Jurkat, Clone E6-1 (cell line): Measurements from ENCODE around the gene SSTR5.

ENCODE experiments used
- DNase-seq: peaks from one replicate; pipeline ENCODE4 v3.0.0-alpha.2; 2011; ENCODE audit warnings: low read depth, low spot score
- H3K4me3 ChIP-seq: 2 replicates; pipeline ENCODE4 v1.5.1; 2011; ENCODE audit warnings: mild to moderate bottlenecking, low read length, control low read depth, moderate library complexity

SSTR5 gene

GRCh38 chr16:1097800-1098199 lies 25.3 kb downstream of the SSTR5 start:
- no peak overlapping the region for H3K4me3 ChIP-seq
- no peak for DNase-seq

DNA sequence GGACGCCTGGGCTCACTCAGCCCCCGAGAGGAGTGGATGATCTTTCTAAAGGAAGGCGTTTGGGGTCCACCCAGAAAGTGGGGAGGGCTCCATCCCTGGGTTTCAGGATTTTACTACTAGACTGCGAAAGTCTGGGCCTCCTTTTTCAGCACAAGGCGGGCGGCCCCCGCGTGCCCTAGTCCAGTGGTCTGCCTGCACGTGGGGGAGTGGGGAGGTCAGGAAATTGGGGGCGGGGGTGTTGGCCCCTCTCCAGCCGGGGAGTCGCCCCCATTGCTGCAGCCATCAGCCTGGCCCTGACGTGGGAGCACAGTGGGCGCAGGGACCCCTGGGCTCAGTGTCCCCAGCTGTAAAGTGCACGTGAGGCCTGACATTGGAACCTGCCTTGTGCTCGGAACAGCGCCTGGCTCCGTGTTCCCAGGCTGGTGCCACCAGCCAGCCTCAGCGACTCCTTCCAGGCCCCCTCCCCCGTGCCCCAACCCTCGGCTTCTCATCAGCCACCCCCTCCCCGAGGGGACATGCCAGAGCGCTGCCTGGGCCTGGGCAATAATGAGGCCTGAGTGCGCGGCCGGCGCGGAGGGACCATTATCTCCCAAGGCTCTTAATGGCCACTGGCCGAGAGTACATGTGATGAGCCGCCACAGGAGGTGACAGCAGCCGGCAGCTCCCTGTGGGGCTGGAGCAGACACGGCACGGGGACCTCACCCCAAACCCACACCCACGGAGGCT lies 25.9 kb downstream of the SSTR5 start:
- no peak for DNase-seq
- no peak overlapping the region for H3K4me3 ChIP-seq

- H3K4me3 ChIP-seq = no peak overlapping the region
- DNase-seq = no peak
Observed at GRCh38 chr16:1099189-1100083, 26.9 kb downstream of the SSTR5 start.

GRCh38 chr16:1100084-1100800 lies 27.7 kb downstream of the SSTR5 start:
- no peak overlapping the region for H3K4me3 ChIP-seq
- DNase-seq = no peak

GRCh38 chr16:1101133-1101532 lies 28.6 kb downstream of the SSTR5 start:
- H3K4me3 ChIP-seq = no peak overlapping the region
- no peak for DNase-seq

GRCh38 chr16:1101573-1102332 lies 29.2 kb downstream of the SSTR5 start:
- H3K4me3 ChIP-seq = no peak overlapping the region
- no peak for DNase-seq

GRCh38 chr16:1102333-1102700 lies 29.8 kb downstream of the SSTR5 start:
- DNase-seq = no peak
- H3K4me3 ChIP-seq = no peak overlapping the region

DNA sequence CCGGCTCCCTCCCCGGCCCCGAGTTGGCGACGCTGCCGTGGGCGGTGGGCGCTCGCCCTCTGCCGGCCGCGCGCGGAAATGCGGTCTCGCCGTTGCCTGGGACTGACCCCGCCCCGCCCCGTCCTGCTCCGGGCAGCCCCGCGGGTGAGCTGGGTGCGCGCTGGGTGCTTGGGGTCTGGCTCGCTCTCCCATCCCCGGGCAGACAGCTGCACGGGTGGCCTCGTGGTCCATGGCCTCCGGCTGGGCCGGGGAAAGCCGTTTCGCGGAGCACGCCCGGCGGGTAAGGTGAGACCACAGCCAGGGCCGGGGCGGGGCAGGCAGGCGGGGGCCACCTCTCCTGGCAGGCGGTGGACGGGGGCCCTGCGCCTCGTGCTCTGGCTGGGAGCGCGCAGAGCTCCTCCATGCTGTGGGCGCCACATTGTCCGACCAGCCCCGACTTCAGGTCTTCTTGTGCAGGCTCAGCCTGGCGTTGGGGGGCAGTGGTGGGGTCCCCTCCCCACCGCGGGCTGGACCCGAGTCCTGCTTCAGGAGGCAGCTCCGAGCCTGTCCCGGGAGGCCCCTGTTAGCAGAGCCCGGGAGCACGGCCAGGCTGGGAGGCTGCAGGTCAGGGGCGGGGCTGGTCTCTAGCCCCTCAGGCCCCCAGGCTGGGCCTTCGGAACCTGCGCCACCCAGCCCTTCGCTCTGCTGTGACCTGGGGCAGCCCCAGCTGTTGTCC lies 30.5 kb downstream of the SSTR5 start:
- H3K4me3 ChIP-seq = no peak overlapping the region
- no peak for DNase-seq

DNA sequence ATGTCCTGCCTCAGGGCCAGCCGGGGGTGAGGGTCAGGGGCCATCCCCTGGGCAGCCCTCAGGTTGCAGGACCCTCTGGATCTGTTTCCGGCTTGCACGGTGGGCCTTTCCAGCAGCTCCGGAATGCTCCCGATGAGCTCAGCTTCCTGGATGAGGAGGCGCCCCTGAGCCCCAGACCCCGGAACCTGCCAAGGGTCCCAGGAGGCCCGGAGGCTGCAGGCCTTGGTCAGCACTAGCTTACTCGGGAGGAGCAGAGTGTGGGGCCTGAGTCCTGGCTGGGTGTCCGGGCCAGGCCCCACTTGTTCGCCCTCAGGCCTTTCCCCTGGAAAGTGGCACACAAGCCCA lies 31.1 kb downstream of the SSTR5 start:
- H3K4me3 ChIP-seq = no peak overlapping the region
- no peak for DNase-seq

- H3K4me3 ChIP-seq = no peak overlapping the region
- no peak for DNase-seq
Observed at GRCh38 chr16:1105888-1106620, 33.5 kb downstream of the SSTR5 start.

DNA sequence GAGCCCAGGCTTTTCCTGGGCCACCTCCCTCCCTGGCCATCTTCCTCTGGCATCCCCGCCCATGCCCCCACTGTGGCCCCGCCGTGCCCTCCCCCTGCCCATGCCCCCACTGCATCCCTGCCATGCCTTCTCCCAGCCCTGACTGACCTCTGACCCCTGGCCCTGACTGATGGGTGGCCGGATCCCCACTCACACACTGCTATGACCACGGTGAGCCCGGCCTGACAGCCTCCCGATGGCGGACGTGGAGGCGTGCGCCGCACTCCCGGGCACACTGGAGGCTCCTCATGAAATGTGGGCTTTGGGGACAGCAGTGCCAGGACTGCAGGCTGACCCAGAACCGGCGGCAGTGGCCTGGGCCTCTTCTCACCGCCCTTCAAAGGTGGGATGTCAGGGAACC lies 34.1 kb downstream of the SSTR5 start:
- H3K4me3 ChIP-seq = no peak overlapping the region
- no peak for DNase-seq

GRCh38 chr16:1107141-1107540 lies 34.6 kb downstream of the SSTR5 start:
- no peak for DNase-seq
- no peak overlapping the region for H3K4me3 ChIP-seq

DNA sequence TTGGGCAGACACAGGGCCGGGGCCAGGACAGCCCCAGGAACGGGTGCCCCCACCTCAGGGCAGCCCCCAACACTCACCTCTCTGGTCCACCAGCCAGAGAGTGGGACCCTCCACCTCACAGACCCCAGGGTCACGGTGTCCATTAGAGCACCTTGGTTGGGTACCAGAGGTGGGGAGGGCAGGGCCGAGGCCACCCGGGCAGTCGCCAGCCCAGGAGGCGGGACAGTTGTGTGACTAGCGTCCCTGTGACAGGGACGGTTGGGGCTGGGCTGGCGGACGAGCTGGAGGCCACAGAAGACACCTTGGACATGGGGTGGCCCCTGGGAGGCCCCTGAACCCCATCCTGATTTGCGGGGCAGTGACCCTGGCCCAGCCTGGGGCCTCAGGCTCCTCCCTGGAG lies 35.2 kb downstream of the SSTR5 start:
- H3K4me3 ChIP-seq = no peak overlapping the region
- DNase-seq = no peak

GRCh38 chr16:1108299-1109252 lies 36.0 kb downstream of the SSTR5 start:
- DNase-seq = no peak
- no peak overlapping the region for H3K4me3 ChIP-seq

- H3K4me3 ChIP-seq = no peak overlapping the region
- DNase-seq = no peak
Observed at GRCh38 chr16:1109648-1110047, 37.1 kb downstream of the SSTR5 start.

- no peak overlapping the region for H3K4me3 ChIP-seq
- no peak for DNase-seq
Observed at GRCh38 chr16:1112506-1113184, 40.1 kb downstream of the SSTR5 start.

DNA sequence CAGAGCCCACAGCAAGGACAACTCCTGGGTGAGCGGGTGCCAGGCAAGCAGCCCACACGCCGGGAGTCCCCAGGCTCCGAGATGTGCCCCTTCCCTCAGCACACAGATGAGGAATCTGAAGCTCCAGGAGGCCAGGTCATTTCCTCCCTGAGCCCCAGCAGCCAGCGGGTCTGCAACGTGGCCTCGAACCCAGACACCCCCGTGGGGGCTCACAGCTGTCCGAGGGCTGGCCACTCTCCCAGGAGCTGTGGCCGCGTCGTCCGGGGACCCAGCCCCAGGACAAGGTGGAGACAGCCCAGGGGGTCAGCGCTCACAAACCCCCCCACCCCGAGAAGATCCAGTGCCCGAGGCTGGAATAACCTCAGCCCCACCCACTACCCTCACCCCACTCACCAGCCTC lies 40.9 kb downstream of the SSTR5 start:
- H3K4me3 ChIP-seq = no peak overlapping the region

More for the DNA sequence above, 40.9 kb downstream of the SSTR5 start:
- DNase-seq = no peak
